ENCODE data around the gene HERC2.

GRCh38 chr15:28262438-28262837, 59.5 kb downstream of the HERC2 start:
- TF ChIP-seq CTCF (IDR thresholded peaks at IDR 0.05; ENCODE audit: low read depth, low read length) (no peak), POLR2A (IDR thresholded peaks at IDR 0.05; ENCODE audit: extremely low read depth, insufficient read length) (no peak), MYC (IDR thresholded peaks at IDR 0.05; ENCODE audit: low read depth, low read length) (no peak)
